Sigmoid colon (tissue), 4 donors: Measurements from ENCODE around the gene ROM1.
"Not testable (repeated sequence)": the region's sequence is repeated elsewhere in the genome, so short reads cannot be mapped to it uniquely, and the experiment has no call there.

Experiments
- CTCF ChIP-seq, 4 experiments: fragments of 450-650 bp in 3 of 4; fragments of 200-600 bp in 1 of 4; IDR thresholded peaks; one replicate each; pipeline ENCODE4 v1.5.1; 2016 to 2019; ENCODE audit warnings: antibody characterized with exemption in 4 of 4, mild to moderate bottlenecking in 3 of 4, moderate library complexity in 2 of 4
- EP300 ChIP-seq, 4 donors: sonication (generic); formaldehyde crosslinking; IDR thresholded peaks; one replicate each; pipeline ENCODE4 v1.6.1; 2017; ENCODE audit warnings: antibody characterized with exemption in 4 of 4
- POLR2AphosphoS5 ChIP-seq, 4 donors: sonication (generic); formaldehyde crosslinking; IDR thresholded peaks; one replicate each; pipeline ENCODE4 v1.6.1; 2017; ENCODE audit warnings: antibody characterized with exemption in 4 of 4

GRCh38 chr11:62581735-62582134 is 31.3 kb upstream of the ROM1 start:
- not testable (repeated sequence) for TF ChIP-seq CTCF, EP300, POLR2AphosphoS5 (IDR thresholded peaks at IDR 0.05)
